ENCODE measurements around the gene LDB2. TPM values are rescaled to one million over a fixed set of nuclear protein-coding genes. Genes with fewer than 3 reads are reported as not detected.

LDB2 gene
- total RNA-seq, 1 donor: 18.8 TPM

GRCh38 chr4:16545656-16546055 is 352.8 kb downstream of the LDB2 start:
- Histone ChIP-seq H3K4me3 (ENCODE audit: insufficient read depth, low read length) (no peak overlapping the region), H3K4me2 (ENCODE audit: insufficient read depth, low read length) (no peak overlapping the region)

GRCh38 chr4:16544869-16545268 is 353.6 kb downstream of the LDB2 start:
- Histone ChIP-seq H3K27ac (ENCODE audit: low read depth, low read length) (no peak overlapping the region), H3K36me3 (ENCODE audit: insufficient read depth, low read length) (no peaks in the 10 kb centered on the region), H3K9me3 (ENCODE audit: low read depth, low read length) (no peaks in the 10 kb centered on the region), H3K4me2 (ENCODE audit: insufficient read depth, low read length) (no peak overlapping the region), H4K20me1 (ENCODE audit: insufficient read depth, low read length) (no peaks in the 10 kb centered on the region), H3K79me2 (ENCODE audit: insufficient read depth, low read length) (no peaks in the 10 kb centered on the region), H3K4me1 (ENCODE audit: insufficient read depth, low read length) (no peaks in the 10 kb centered on the region), H2AFZ (ENCODE audit: low read length) (no peak overlapping the region), H3K27me3 (ENCODE audit: insufficient read depth, low read length) (no peaks in the 10 kb centered on the region), H3K4me3 (ENCODE audit: insufficient read depth, low read length) (no peak overlapping the region)
- no peak for DNase-seq (ENCODE audit: insufficient read length, low spot score, missing footprints)
- no peak for TF ChIP-seq CTCF (IDR thresholded peaks at IDR 0.05; ENCODE audit: extremely low read depth, low read depth, low read length)

More at GRCh38 chr4:16545656-16546055, 352.8 kb downstream of the LDB2 start:
- Histone ChIP-seq H3K9me3 (ENCODE audit: low read depth, low read length) (no peaks in the 10 kb centered on the region), H3K79me2 (ENCODE audit: insufficient read depth, low read length) (no peaks in the 10 kb centered on the region), H3K4me1 (ENCODE audit: insufficient read depth, low read length) (no peaks in the 10 kb centered on the region), H2AFZ (ENCODE audit: low read length) (no peak overlapping the region), H3K27me3 (ENCODE audit: insufficient read depth, low read length) (no peaks in the 10 kb centered on the region), H3K27ac (ENCODE audit: low read depth, low read length) (no peak overlapping the region), H4K20me1 (ENCODE audit: insufficient read depth, low read length) (no peaks in the 10 kb centered on the region), H3K36me3 (ENCODE audit: insufficient read depth, low read length) (no peaks in the 10 kb centered on the region)
- no peak for TF ChIP-seq CTCF (IDR thresholded peaks at IDR 0.05; ENCODE audit: extremely low read depth, low read depth, low read length)
- no peak for DNase-seq (ENCODE audit: insufficient read length, low spot score, missing footprints)

GRCh38 chr4:16544251-16544721 is 354.2 kb downstream of the LDB2 start:
- Histone ChIP-seq H3K4me2 (ENCODE audit: insufficient read depth, low read length) (no peak overlapping the region), H3K27me3 (ENCODE audit: insufficient read depth, low read length) (no peaks in the 10 kb centered on the region), H3K9me3 (ENCODE audit: low read depth, low read length) (no peaks in the 10 kb centered on the region), H3K27ac (ENCODE audit: low read depth, low read length) (no peak overlapping the region), H3K36me3 (ENCODE audit: insufficient read depth, low read length) (no peaks in the 10 kb centered on the region), H3K79me2 (ENCODE audit: insufficient read depth, low read length) (no peaks in the 10 kb centered on the region), H4K20me1 (ENCODE audit: insufficient read depth, low read length) (no peaks in the 10 kb centered on the region), H2AFZ (ENCODE audit: low read length) (no peak overlapping the region), H3K4me1 (ENCODE audit: insufficient read depth, low read length) (no peaks in the 10 kb centered on the region), H3K4me3 (ENCODE audit: insufficient read depth, low read length) (no peak overlapping the region)
- no peak for DNase-seq (ENCODE audit: insufficient read length, low spot score, missing footprints)
- TF ChIP-seq CTCF (IDR thresholded peaks at IDR 0.05; ENCODE audit: extremely low read depth, low read depth, low read length): no peak

GRCh38 chr4:16537926-16538325 is 360.5 kb downstream of the LDB2 start:
- H3K4me2 ChIP-seq (ENCODE audit: insufficient read depth, low read length): no peak overlapping the region
- no peaks in the 10 kb centered on the region for H3K9me3 ChIP-seq (ENCODE audit: low read depth, low read length)
- TF ChIP-seq CTCF (IDR thresholded peaks at IDR 0.05; ENCODE audit: extremely low read depth, low read depth, low read length): no peak
- H3K27ac ChIP-seq (ENCODE audit: low read depth, low read length): no peak overlapping the region
- H4K20me1 ChIP-seq (ENCODE audit: insufficient read depth, low read length): no peaks in the 10 kb centered on the region
- no peaks in the 10 kb centered on the region for H3K27me3 ChIP-seq (ENCODE audit: insufficient read depth, low read length)
- H3K36me3 ChIP-seq (ENCODE audit: insufficient read depth, low read length): peaks cover 3% of the 10 kb centered on the region
- H3K4me1 ChIP-seq (ENCODE audit: insufficient read depth, low read length): peaks cover 5% of the 10 kb centered on the region
- no peak overlapping the region for H2AFZ ChIP-seq (ENCODE audit: low read length)
- no peak for DNase-seq (ENCODE audit: insufficient read length, low spot score, missing footprints)
- no peaks in the 10 kb centered on the region for H3K79me2 ChIP-seq (ENCODE audit: insufficient read depth, low read length)
- H3K4me3 ChIP-seq (ENCODE audit: insufficient read depth, low read length): no peak overlapping the region

Data from osteoblast (primary cell).